ENCODE measurements around the gene CLN5. TPM values are rescaled to one million over a fixed set of nuclear protein-coding genes. Genes with fewer than 3 reads are reported as not detected.

Gene CLN5
- polyA plus RNA-seq, 1 donor (not counting 4 experiments of a cell fraction or from before 2014, with no cell fraction given), result 32.4 TPM

DNA sequence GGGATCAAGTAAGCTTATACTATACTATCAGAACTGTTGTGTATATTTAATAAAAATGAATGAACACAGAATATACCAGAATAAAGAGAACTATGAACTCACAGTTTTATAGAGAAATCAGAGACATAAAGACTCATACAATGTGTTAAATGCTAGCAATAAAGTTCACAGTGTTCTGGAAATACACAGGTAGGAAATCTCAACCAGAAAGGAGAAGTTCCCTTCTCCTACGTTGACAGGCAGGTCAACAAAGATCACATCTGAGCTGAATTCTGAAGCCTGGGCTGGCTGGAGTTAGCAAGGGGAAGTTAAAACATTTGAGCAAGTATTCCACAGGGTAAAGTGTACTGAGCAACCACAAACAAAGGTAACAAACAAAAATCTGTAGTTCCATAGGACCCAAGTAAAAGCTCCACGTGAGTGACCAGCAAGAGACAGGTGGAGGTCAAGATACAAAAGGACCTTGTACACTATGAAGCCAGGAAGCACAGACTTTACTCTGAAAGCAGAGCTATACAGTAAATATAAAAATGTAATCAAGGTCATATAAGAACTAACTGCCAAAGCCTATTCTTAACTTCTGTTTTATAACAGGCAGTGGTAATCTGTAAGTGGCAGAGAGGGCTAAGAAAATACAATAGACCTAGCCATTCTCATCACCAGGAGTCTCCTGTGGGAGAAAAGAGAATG is 22.1 kb downstream of the CLN5 start:
- Histone ChIP-seq H3K27ac (ENCODE audit: control insufficient read depth, insufficient read depth, low read length) (no peak overlapping the region), H3K9me1 (ENCODE audit: control insufficient read depth, extremely low read depth, insufficient read depth, low read length) (no peaks in the 10 kb centered on the region), H3K4me3 (ENCODE audit: control insufficient read depth in 2 of 3, extremely low read depth in 1 of 3, insufficient read depth in 2 of 3, low read depth in 1 of 3, low read length in 3 of 3) (no peak overlapping the region), H3K4me1 (ENCODE audit: control insufficient read depth, extremely low read depth, insufficient read depth, low read length) (no peaks in the 10 kb centered on the region), H3K36me3 (ENCODE audit: control insufficient read depth in 2 of 2, extremely low read depth in 1 of 2, insufficient read depth in 2 of 2, low read length in 2 of 2) (peaks cover 16 to 23% of the 10 kb centered on the region in 2 experiments), H3K4me2 (ENCODE audit: control insufficient read depth, extremely low read depth, insufficient read depth, low read depth, low read length) (no peak overlapping the region), H3K79me2 (ENCODE audit: control insufficient read depth, insufficient read depth, low read length) (peaks cover 24% of the 10 kb centered on the region), H3K9me3 (ENCODE audit: control insufficient read depth, low read depth, low read length) (no peaks in the 10 kb centered on the region), H2AFZ (ENCODE audit: control insufficient read depth, low read length) (no peak overlapping the region), H3K27me3 (ENCODE audit: control insufficient read depth, extremely low read depth, insufficient read depth, low read length) (no peaks in the 10 kb centered on the region), H4K20me1 (ENCODE audit: control insufficient read depth, extremely low read depth, insufficient read depth, low read length) (no peaks in the 10 kb centered on the region), H3K9ac (ENCODE audit: control insufficient read depth, extremely low read depth, insufficient read depth, low read length) (no peak overlapping the region)
- FAIRE-seq (no peak), DNase-seq (ENCODE audit: low read depth, low spot score) (no peak)
- dilution Hi-C loops (cut with MboI; ENCODE audit: extremely low pct_ligation_motif_present, low sequenced_read_pairs), result no loop called here
- TF ChIP-seq, protein P1, sequence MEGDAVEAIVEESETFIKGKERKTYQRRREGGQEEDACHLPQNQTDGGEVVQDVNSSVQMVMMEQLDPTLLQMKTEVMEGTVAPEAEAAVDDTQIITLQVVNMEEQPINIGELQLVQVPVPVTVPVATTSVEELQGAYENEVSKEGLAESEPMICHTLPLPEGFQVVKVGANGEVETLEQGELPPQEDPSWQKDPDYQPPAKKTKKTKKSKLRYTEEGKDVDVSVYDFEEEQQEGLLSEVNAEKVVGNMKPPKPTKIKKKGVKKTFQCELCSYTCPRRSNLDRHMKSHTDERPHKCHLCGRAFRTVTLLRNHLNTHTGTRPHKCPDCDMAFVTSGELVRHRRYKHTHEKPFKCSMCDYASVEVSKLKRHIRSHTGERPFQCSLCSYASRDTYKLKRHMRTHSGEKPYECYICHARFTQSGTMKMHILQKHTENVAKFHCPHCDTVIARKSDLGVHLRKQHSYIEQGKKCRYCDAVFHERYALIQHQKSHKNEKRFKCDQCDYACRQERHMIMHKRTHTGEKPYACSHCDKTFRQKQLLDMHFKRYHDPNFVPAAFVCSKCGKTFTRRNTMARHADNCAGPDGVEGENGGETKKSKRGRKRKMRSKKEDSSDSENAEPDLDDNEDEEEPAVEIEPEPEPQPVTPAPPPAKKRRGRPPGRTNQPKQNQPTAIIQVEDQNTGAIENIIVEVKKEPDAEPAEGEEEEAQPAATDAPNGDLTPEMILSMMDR (optimal IDR thresholded peaks at IDR 0.05 in 1 of 3, IDR thresholded peaks at IDR 0.05 in 1 of 3, conservative IDR thresholded peaks at IDR 0.05 in 1 of 3; ENCODE audit: extremely low read depth in 1 of 3, insufficient read depth in 2 of 3, low read length in 3 of 3), result no peak
- no peak for TF ChIP-seq EZH2 (IDR thresholded peaks at IDR 0.05; ENCODE audit: low read length)

DNA sequence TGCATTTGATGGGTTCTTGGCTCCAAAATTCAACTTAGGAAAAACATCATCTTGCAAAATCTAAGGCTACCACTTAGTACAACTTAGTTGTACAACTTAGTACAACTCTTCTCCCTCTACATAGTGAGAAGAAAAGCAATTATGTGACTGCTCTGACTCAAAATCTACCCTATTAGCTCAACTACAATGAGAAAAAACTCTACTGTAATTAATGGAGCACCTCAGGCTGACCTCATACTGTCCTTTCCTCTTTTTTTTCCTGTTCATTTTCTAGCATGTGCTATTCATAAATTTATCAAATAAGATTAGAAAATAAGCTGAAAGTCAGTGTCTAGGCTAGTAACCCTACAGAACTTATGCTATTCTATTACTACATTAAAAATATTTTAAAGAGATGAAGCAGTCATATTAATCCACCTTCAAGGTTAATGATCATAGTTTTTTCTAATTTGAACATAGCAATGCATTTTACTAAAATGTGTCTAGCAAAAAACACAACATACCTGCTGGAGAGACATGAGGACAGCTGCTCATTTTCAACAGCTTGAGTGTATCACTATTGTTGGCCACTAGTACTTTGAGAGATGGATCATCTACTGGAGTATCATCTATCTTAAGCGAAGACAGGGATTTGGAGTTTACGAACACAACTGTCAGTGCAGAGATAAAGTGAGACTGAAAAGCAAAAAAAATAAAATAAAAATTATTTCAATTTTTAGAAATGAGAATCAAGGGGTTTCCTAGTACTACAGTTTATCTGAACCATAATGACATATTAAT is 23.2 kb downstream of the CLN5 start:
- H4K20me1 ChIP-seq (ENCODE audit: control insufficient read depth, extremely low read depth, insufficient read depth, low read length), result no peaks in the 10 kb centered on the region
- H3K9me1 ChIP-seq (ENCODE audit: control insufficient read depth, extremely low read depth, insufficient read depth, low read length), result no peaks in the 10 kb centered on the region
- no peak overlapping the region for H3K9ac ChIP-seq (ENCODE audit: control insufficient read depth, extremely low read depth, insufficient read depth, low read length)
- no peaks in the 10 kb centered on the region for H3K27me3 ChIP-seq (ENCODE audit: control insufficient read depth, extremely low read depth, insufficient read depth, low read length)
- H3K36me3 ChIP-seq (ENCODE audit: control insufficient read depth in 2 of 2, extremely low read depth in 1 of 2, insufficient read depth in 2 of 2, low read length in 2 of 2), result peaks cover 16 to 23% of the 10 kb centered on the region in 2 experiments
- no peak overlapping the region for H3K4me3 ChIP-seq (ENCODE audit: control insufficient read depth in 2 of 3, extremely low read depth in 1 of 3, insufficient read depth in 2 of 3, low read depth in 1 of 3, low read length in 3 of 3)
- no peak overlapping the region for H3K27ac ChIP-seq (ENCODE audit: control insufficient read depth, insufficient read depth, low read length)
- TF ChIP-seq, protein P1 (optimal IDR thresholded peaks at IDR 0.05 in 1 of 3, IDR thresholded peaks at IDR 0.05 in 1 of 3, conservative IDR thresholded peaks at IDR 0.05 in 1 of 3; ENCODE audit: extremely low read depth in 1 of 3, insufficient read depth in 2 of 3, low read length in 3 of 3), result no peak
- no peak for TF ChIP-seq EZH2 (IDR thresholded peaks at IDR 0.05; ENCODE audit: low read length)
- H3K4me2 ChIP-seq (ENCODE audit: control insufficient read depth, extremely low read depth, insufficient read depth, low read depth, low read length), result no peak overlapping the region
- dilution Hi-C loops (cut with MboI; ENCODE audit: extremely low pct_ligation_motif_present, low sequenced_read_pairs), result no loop called here
- FAIRE-seq (no peak), DNase-seq (ENCODE audit: low read depth, low spot score) (no peak)
- peaks cover 33% of the 10 kb centered on the region for H3K79me2 ChIP-seq (ENCODE audit: control insufficient read depth, insufficient read depth, low read length)
- no peaks in the 10 kb centered on the region for H3K4me1 ChIP-seq (ENCODE audit: control insufficient read depth, extremely low read depth, insufficient read depth, low read length)
- no peaks in the 10 kb centered on the region for H3K9me3 ChIP-seq (ENCODE audit: control insufficient read depth, low read depth, low read length)
- H2AFZ ChIP-seq (ENCODE audit: control insufficient read depth, low read length), result no peak overlapping the region

All from keratinocyte (primary cell).